ENCODE measurements around the gene SLC17A2. TPM values are rescaled to one million over a fixed set of nuclear protein-coding genes. Genes with fewer than 3 reads are reported as not detected.

SLC17A2 gene
- total and polyA plus RNA-seq, 2 of the 8 experiments (the other 6 are each of a cell fraction or from before 2014, with no cell fraction given), result not detected

DNA sequence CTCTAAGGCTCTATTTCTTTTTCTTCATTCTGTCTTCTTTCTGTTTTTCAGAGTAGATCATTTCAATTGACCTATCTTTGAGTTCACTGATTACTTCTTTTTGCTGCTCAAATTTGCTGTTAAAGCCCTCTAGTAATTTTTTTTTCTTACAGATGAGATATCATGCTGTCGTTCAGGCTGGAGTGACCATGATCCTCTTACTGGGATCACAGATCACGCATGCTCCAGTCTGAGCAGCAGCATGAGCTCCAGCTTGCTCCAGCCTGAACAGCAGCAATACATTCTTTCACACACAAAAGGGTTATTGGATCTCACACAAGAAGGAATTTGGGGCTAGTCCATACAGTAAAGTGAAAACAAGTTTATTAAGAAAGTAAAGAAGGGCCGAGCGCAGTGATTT lies 19.8 kb upstream of the SLC17A2 start:
- Histone ChIP-seq H3K79me2 (ENCODE audit: control insufficient read depth in 1 of 2, insufficient read depth in 2 of 2, low read length in 2 of 2) (no peaks in the 10 kb centered on the region), H3K27ac (ENCODE audit: low read depth, low read length) (no peak overlapping the region), H3K4me3 (ENCODE audit: extremely low read depth in 1 of 4, insufficient read depth in 2 of 4, low read depth in 3 of 4, low read length in 4 of 4) (no peak overlapping the region), H4K20me1 (replicated peaks in 1 of 2; ENCODE audit: control insufficient read depth in 1 of 2, insufficient read depth in 2 of 2, low read length in 2 of 2) (no peaks in the 10 kb centered on the region), H2BK20ac (ENCODE audit: low read length) (no peak overlapping the region), H3K23ac (ENCODE audit: insufficient read length) (no peak overlapping the region), H2BK120ac (replicated peaks; ENCODE audit: low read depth, low read length) (no peak overlapping the region), H3K14ac (ENCODE audit: insufficient read length) (no peak overlapping the region), H3K4me2 (ENCODE audit: insufficient read depth in 1 of 2, low read depth in 2 of 2, low read length in 2 of 2) (no peak overlapping the region), H3K18ac (ENCODE audit: extremely low read depth, low read length) (no peak overlapping the region), H2BK5ac (ENCODE audit: low read depth, low read length) (no peak overlapping the region), H3K9me3 (ENCODE audit: insufficient read depth in 2 of 2, low read depth in 1 of 2, low read length in 1 of 2) (peaks cover 0 to 7% of the 10 kb centered on the region in 2 experiments; a peak in 2 of 4 replicates), H2AK5ac (ENCODE audit: low read depth, low read length) (no peak overlapping the region), H2AFZ (ENCODE audit: low read length) (no peak overlapping the region; the same call in 1 of the 2 replicates), H3K9ac (replicated peaks in 1 of 4; ENCODE audit: extremely low read depth in 1 of 4, low read depth in 3 of 4, low read length in 3 of 4) (no peak overlapping the region), H3K79me1 (ENCODE audit: low read depth, low read length) (no peaks in the 10 kb centered on the region), H3K4me1 (replicated peaks in 1 of 4; ENCODE audit: control insufficient read depth in 3 of 4, insufficient read depth in 4 of 4, low read length in 3 of 4) (no peaks in the 10 kb centered on the region), H3K36me3 (ENCODE audit: control insufficient read depth in 2 of 4, insufficient read depth in 4 of 4, low read length in 3 of 4) (no peaks in the 10 kb centered on the region; a peak in 1 of 8 replicates), H4K91ac (replicated peaks; ENCODE audit: insufficient read length, low read length) (no peak overlapping the region), H4K5ac (ENCODE audit: insufficient read length, low read depth, low read length) (no peak overlapping the region), H3K27me3 (replicated peaks in 1 of 4; ENCODE audit: control insufficient read depth in 3 of 4, extremely low read depth in 1 of 4, insufficient read depth in 3 of 4, low read length in 3 of 4) (no peaks in the 10 kb centered on the region), H3K4ac (replicated peaks; ENCODE audit: insufficient read length, low read depth, low read length) (no peak overlapping the region), H2BK15ac (ENCODE audit: low read length) (no peak overlapping the region), H2BK12ac (ENCODE audit: low read depth, low read length) (no peak overlapping the region), H3K23me2 (ENCODE audit: low read depth, low read length) (no peaks in the 10 kb centered on the region), H4K8ac (ENCODE audit: extremely low read depth, insufficient read depth, low read length) (no peak overlapping the region), H3K56ac (replicated peaks; ENCODE audit: insufficient read length, low read depth, low read length) (no peak overlapping the region)
- ChIA-PET POLR2A (ENCODE audit: partially characterized antibody) (no interaction called here), CTCF (ENCODE audit: partially characterized antibody) (interaction anchor here (1.0 kb wide), 1 partner anchor 11 kb away, joined by 3 read pairs; no protein-coding TSS in a partner anchor)
- no peak for FAIRE-seq
- DNase-seq (ENCODE audit: low read depth in 1 of 2, low spot score in 2 of 2), result no peak
- TF ChIP-seq POLR2AphosphoS5 (IDR thresholded peaks at IDR 0.05; ENCODE audit: low read depth, low read length) (no peak), JUN (IDR thresholded peaks at IDR 0.05; ENCODE audit: low read depth, low read length) (no peak), SIN3A (conservative IDR thresholded peaks at IDR 0.05 in 1 of 2, IDR thresholded peaks at IDR 0.05 in 1 of 2; ENCODE audit: low read depth in 1 of 2, low read length in 2 of 2) (no peak)
- WGBS, 2 experiments (ENCODE audit: extremely low coverage in 1 of 2, insufficient coverage in 1 of 2, insufficient read length in 1 of 2, insufficient replicate concordance in 2 of 2, low coverage in 1 of 2, low lambda C conversion rate in 2 of 2, missing lambda C conversion rate in 1 of 2), result 87% methylated on average over 4 of the region's 4 CpGs; no CpG with 5 or more reads in 1 of the 2 experiments

Measured in H1 (cell line).